Stimulated activated CD4-positive, alpha-beta T cell treated with anti-CD3 and anti-CD28 coated beads, Interleukin-4, amount 100 ng/mL, for 24 hours (primary cell): ENCODE data around the gene MXD3.
A peak's percentile ranks its signal among the peaks of the same experiment; 100 is the strongest.
"Not testable (repeated sequence)": the region's sequence is repeated elsewhere in the genome, so short reads cannot be mapped to it uniquely, and the experiment has no call there.

Experiments
- DNase-seq: peaks from one replicate; pipeline ENCODE4 v3.0.0-alpha.2; 2020

The MXD3 gene

GRCh38 chr5:177319913-177320588 is 8.4 kb upstream of the MXD3 start:
- DNase-seq = no peak

GRCh38 chr5:177317959-177318377 is 6.3 kb upstream of the MXD3 start:
- peak; percentile 81 for DNase-seq

GRCh38 chr5:177316005-177316404 is 4.3 kb upstream of the MXD3 start:
- DNase-seq = no peak

- DNase-seq = no peak
These were observed 3.7 kb upstream of the MXD3 start for GRCh38 chr5:177315411-177315810.

- no peak for DNase-seq
These were observed 3.0 kb upstream of the MXD3 start for GRCh38 chr5:177314376-177315342.

- no peak for DNase-seq
These were observed 2.0 kb upstream of the MXD3 start for GRCh38 chr5:177313561-177314259.

GRCh38 chr5:177312649-177313181 is 1.0 kb upstream of the MXD3 start:
- no peak for DNase-seq

GRCh38 chr5:177311392-177311722 is 341 bp downstream of the MXD3 start:
- DNase-seq = no peak

GRCh38 chr5:177310757-177311391 is 824 bp downstream of the MXD3 start:
- DNase-seq = no peak

- DNase-seq = no peak
These were observed 1.4 kb downstream of the MXD3 start for GRCh38 chr5:177310332-177310731.

GRCh38 chr5:177309351-177310191 is 2.1 kb downstream of the MXD3 start:
- peak; percentile 78 for DNase-seq

GRCh38 chr5:177308740-177309139 is 3.0 kb downstream of the MXD3 start:
- no peak for DNase-seq

GRCh38 chr5:177307544-177308363 is 3.9 kb downstream of the MXD3 start:
- no peak for DNase-seq

- DNase-seq = no peak
These were observed 4.8 kb downstream of the MXD3 start for GRCh38 chr5:177306674-177307543.

- DNase-seq = not testable (repeated sequence)
These were observed 5.5 kb downstream of the MXD3 start for GRCh38 chr5:177306103-177306640.

GRCh38 chr5:177304392-177305119 is 7.1 kb downstream of the MXD3 start:
- no peak for DNase-seq

- no peak for DNase-seq
These were observed 7.7 kb downstream of the MXD3 start for GRCh38 chr5:177303925-177304391.

- peak; percentile 91 for DNase-seq
These were observed 8.4 kb downstream of the MXD3 start, which contains the start of the genes PRELID1 and RAB24 for GRCh38 chr5:177303121-177303924. Gene PRELID1, plus strand, starts transcription at chr5:177303799. Its CDS starts 187 bp downstream, at chr5:177303986. Gene RAB24, minus strand, starts transcription at chr5:177303719. Its CDS starts 431 bp downstream, at chr5:177303288.
